GM19099 (cell line): ENCODE data around the gene PCLO.

Source experiments
- POLR2A ChIP-seq: IDR thresholded peaks from 3 replicates; pipeline ENCODE4 v1.6.1; 2011; ENCODE audit warnings: low read depth; ENCODE audit not compliant: insufficient read length; ENCODE audit errors: extremely low read depth

The PCLO gene

DNA sequence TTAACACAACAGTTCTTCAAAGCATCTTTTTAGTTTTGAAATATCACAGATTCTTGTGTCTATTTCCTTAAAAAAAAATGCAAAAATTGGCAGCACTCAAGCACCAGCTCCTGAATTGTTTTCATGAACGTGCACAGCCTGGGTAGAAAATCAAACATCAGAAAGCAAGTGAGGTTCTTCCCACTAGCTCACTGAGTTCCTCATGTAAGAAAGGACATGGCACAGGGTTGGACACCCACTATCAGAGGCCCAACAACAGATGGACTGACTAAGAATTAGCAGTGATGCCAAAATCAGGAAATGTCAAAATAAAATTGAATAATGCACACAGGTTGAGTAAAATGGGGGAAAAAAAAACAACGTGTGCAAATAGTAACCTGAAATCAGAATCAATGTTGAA lies 146.8 kb downstream of the PCLO start:
- no peak for TF ChIP-seq POLR2A

DNA sequence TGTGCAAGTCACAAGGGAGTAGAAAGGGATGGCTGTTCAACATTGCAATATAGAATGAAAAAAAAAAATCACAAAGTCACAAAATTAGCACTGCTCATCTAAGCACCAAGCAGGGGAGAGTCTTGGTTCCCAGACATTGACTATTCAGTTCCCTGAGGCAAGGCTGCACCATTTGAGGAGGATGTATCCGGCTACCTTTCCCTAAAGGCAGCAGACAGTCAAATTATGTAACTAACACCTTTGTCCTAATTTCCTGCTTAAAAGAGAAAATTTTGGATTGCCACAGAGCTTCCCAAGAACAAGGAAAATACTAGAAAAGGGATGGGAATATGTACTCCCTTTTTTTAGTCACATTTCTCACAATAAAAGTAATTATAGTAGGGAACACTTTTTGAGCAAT lies 148.1 kb downstream of the PCLO start:
- TF ChIP-seq POLR2A: no peak

DNA sequence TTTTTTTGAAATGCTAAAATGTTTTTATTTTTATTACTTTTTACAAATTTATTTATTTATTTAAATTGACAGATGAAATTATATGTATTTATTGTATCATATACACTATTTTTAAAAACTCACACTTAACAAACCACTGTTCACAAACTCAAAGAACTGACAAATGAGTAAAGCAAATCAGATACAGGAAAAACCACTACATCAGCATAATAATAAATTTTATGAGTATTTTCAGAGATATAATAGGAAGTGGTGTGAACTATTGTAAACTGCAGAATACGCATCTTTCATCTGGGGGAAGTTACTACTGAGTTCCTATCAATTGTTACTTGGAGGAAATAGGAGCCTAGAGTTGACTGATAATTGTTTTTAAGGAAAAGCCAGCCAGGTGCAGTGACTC lies 150.7 kb downstream of the PCLO start:
- no peak for TF ChIP-seq POLR2A

DNA sequence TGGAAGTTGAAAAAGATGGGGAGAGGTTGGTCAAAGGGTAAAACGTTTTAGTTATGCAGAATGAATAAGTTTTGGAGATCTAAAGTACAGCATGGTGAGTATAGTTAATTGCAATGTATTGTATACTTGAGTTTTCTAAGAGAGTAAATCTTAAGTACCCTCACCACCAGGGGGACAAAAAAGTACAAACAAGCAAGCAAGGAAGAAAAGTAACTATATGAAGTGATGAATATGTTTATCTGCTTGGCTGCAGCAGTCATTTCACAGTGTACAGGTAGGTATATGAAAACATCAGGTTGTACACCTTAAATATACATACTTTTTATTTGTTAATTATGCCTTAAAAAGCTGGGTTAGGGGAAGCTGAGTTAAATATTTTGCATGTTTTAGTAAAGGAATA lies 157.3 kb downstream of the PCLO start:
- TF ChIP-seq POLR2A: no peak

DNA sequence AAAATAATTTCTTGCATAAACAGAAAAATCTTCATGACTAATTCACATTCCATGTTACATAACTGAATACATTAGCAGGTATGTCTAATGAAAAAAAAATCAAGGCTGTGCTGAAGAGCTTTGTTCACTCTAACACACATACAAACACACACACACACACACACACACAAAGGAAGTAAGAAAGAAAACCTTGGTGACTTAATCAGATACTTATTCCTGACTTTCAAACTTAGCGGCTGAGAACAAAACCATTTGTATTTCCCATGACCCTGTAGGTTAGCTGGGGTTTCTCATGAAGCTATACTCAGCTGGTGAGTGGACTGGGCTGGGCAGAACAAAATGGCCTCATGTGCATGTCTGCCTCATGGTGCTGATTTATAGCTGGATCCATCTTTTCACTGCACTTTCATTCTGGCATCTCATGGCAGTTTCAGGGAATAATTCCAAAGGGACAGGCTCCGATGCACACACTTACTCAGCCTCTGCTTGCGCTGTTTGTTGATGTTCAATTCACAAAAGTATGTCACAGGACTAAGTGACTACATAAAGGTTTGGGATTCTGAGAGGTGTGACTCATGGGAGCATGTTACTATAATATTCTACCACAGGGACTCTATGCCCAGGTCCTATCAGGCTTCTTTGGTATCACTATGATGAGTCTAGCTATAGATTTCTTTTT lies 161.2 kb downstream of the PCLO start:
- TF ChIP-seq POLR2A: no peak

DNA sequence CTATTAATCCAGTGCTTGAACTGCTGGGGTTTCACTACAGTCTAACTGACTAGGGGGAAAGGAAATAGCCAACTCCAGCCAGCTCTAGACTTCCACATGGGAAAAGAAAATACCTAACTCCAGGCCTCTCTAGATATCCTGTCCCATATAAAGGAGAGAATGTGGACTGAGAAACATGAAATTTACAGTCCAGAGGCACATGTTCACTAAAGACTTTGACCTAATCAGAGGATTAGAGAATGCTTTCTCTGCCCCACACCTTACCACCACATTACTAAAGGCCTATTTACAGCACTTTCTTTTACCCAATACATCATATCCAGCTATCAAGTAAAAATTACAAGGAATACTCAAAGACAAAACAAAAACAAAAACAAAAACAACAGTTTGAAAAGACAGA lies 164.2 kb downstream of the PCLO start:
- TF ChIP-seq POLR2A: no peak

DNA sequence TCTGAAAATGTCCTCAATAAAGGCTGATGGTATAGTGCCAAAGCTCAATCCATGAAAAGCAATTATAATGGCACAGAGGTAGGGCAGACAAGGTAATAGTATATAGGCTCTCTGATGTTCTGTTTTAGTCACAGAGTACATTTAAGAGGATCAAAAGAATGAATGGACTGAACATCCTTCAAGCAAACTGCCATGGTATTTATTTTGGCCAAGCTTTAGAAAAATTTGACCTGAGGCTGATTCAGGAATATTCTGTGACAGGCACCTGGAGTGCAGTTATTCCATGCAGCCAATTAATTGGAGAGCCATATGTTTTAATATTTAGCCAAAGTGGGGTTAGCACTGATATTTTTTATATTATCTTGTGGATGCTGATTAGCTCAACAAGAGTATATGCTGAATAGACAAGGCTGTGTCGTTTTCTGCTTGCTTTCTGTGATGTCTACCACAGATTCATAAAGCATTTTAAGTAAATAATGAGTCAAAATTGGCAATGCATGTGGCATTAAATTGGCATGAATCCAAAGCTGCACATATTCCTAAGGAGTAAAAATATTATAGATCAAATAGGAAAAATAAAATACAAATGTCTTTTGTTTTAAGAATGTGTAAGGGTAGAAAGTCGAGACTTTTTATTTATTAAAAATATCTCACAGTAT lies 177.4 kb downstream of the PCLO start:
- TF ChIP-seq POLR2A: no peak

DNA sequence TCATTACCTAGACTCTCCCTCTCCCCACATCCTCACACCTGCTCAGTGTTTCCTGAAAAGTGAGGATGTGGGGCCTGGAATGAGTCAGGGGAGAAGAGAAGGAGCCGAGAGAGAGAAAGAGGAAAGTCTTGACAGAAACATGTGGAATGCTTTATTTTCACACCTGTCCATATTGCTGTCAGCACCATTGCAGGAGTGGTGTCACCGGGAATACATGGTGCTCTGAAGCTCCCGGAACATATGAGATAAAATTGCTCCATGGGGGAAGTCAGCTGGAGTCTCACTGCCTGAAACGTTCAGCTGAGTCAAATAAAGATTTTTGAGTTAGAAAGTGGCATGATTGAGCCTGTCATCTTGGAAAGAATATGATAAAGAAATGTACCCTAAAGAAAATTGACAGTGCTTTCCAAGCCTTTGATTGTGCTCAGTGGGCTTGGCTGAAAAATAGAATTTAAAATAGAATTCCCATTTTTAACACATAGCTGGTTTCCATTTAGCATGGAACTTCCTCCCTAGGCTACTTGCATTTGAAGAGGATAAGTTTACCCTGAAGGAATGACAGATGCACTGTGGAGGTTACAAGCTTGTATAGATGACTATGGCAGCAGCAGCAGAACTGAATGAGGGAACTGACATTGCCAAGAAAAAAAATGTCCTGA lies 182.4 kb downstream of the PCLO start:
- no peak for TF ChIP-seq POLR2A

DNA sequence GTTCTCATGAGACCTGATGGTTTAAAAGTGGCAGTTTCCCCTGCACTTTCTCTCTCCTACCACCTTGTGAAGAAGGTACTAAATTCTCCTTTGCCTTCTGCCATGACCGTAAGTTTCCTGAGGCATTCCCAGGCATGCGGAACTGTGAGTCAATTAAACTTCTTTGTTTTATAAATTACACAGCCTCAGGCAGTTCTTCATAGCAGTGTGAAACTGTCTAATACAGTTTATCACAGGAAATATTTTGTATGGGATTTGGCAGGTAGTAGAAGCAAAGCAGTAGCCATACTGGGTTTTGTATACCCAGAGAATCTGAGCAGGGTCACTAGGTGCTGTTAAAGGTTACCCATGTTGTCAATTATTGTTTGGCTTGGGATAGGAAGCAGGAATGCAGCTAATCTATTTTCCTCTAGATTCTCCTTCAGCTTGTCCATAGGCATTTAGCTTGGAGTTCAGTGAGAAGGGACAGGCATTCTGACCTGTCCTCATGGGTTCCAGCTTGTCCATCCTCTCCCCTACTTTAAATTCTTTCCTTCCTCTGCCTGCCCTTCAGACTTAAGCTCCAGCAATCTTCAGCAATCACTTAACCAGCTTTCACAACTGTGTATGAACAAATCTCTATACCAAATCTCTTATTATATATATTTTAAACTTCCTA lies 186.7 kb downstream of the PCLO start:
- no peak for TF ChIP-seq POLR2A

DNA sequence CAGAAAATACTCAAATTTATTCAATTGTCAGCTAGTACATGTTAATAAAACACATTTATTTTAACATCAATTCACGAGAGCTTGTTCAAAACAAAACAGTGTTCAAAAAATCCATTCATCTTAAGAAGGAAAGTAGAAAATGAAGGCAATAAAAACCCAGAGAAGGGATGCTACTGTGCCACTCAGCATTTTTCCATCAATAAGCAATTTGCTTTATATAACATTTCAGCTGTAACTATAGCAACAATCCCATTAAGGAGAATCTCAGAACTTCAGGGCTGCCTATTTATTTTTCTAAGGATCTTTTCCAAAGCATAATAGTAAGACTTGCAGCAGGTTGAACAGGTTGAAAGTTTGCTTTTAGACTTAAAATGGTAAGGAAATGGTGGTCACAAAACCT lies 190.5 kb downstream of the PCLO start:
- TF ChIP-seq POLR2A: no peak

DNA sequence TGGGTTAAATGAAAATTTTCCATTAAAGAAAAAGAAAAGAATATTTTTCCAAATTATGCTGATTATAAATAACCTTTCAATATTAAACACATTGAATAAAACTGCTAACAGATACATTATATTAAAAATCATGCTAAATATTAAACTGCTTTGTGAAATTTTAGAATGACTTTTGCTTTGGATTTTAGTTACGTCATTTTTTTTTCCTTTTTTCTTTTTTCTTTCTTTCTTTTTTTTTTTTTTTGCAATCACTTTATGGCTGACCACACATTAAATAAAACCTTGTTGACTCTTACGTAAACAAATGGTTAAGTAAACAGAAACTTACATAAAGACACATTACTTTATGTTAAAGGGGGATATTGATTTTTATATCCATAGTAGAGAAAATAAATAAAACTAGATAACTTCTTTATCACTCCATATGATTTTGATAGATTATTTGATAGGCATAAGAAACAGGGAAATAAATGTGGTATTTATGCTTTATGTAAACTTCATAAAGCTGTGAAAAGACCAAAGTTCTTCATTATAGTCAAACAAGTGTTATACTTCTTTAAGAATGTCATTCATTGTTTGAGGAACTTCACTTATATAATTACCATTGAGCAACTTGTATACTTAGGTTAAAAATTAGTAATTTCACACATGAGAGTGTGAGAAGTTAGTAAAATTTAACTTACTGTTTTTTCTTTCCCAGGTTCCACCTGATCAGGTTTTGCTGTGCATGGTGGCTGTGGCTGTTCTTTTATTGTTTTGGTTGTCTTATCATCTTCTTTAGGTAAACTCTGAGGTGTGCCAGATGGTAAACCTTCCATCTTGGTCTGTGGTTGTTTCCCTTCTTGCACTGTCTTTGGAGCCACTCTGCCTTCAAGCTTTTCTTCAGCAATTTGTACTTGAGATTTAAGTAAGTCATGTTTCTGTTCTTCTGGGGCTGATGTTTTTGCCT lies 197.3 kb downstream of the PCLO start:
- no peak for TF ChIP-seq POLR2A

DNA sequence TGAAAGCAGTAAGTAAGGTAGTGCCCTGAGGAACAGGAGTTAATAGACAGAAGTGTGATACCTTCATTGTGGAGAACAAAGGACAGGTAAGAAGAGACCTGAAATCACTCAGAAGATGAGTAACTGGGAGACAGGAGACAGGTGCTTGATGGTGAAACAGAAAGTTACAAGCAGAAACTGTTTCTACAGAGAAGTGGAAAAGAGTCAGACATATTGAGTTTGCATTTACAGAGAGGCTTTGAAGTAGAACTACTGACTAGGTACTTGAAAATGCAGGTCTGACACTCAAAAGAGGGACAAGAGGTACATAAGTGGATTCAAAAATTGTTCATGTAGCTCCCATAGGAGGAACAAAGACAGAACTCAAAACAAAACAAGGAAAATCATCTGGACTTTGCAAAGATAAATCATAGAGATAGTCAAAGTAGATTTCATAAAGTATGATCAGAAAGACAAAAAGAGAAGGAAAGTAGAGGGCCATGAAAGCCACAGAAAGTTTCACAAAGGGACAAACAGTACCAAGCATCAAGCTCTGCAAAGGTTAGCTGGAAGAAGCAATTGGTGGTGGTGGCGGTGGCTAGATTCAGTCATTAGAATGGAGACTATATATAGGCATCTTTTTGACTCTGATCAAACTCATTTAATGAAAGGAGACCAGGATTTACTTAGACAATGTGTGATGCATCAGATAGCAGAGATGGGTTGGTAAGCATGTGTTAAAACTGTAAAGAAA lies 198.4 kb downstream of the PCLO start:
- no peak for TF ChIP-seq POLR2A

DNA sequence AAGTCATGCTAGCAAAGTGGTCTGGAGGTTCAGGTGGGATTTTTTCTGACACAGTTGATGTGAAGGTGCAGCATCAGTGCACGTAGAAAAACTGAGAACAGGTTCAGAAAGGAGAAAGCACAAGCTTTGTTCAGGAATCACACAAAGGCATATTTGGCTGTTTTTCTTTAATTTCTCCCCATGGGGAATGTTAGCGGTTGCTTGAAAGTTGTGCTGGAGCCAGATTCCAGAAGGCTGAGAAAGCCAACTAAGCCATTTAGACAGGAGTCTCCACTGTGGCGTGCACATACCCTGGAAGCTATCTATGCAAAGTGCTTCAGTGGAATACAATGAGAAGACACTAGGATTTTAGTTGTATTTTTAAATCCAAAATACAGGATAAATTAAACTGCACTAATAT lies 201.4 kb downstream of the PCLO start:
- TF ChIP-seq POLR2A: no peak

DNA sequence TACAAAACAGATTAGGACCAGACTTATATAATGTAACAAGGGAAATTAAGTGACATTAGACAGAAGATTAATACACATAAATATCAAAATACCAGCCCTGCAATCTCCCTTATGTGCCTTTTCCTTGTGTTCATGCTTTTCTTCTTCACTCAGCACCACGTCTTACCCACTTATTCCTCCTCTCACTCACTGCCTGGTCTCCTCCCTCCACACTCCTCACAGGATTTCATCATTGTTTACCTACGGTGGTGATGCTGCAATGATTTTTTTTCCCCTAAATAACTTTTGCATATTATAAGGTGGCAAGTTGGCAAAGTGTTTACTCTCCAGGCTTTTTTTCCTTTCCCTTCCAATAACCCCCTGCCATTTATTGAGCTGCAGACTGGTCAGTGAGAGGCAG lies 203.2 kb downstream of the PCLO start:
- TF ChIP-seq POLR2A: no peak

DNA sequence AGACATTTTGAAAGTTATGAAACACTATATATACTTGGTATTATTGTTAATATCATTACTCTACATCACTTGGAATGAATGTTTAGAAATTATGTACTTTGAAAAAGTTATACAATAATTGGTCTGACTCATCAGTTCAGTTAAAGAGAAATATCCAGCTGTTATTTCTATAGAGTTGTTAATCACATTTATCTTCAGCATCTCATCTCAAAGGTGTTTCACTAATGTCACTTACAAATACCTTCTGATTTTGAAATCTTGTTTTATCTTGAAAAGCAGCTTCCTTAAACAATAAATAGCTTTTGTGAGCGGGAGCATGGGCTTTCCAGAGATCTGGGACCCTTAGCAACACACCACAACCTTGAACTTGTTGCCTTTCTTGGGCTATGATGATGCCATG lies 205.2 kb downstream of the PCLO start:
- TF ChIP-seq POLR2A: no peak
